HG03342 (cell line): ENCODE results near the gene CRTC2.
"Not testable (repeated sequence)": the region's sequence is repeated elsewhere in the genome, so short reads cannot be mapped to it uniquely, and the experiment has no call there.

Experiments used
- ATAC-seq: cut with Tn5 transposase; IDR thresholded peaks from one replicate; pipeline ENCODE4 v1.9.1; 2021; ENCODE audit warnings: mild to moderate bottlenecking, moderate library complexity; ENCODE audit not compliant: unreplicated experiment

Gene CRTC2, protein sequence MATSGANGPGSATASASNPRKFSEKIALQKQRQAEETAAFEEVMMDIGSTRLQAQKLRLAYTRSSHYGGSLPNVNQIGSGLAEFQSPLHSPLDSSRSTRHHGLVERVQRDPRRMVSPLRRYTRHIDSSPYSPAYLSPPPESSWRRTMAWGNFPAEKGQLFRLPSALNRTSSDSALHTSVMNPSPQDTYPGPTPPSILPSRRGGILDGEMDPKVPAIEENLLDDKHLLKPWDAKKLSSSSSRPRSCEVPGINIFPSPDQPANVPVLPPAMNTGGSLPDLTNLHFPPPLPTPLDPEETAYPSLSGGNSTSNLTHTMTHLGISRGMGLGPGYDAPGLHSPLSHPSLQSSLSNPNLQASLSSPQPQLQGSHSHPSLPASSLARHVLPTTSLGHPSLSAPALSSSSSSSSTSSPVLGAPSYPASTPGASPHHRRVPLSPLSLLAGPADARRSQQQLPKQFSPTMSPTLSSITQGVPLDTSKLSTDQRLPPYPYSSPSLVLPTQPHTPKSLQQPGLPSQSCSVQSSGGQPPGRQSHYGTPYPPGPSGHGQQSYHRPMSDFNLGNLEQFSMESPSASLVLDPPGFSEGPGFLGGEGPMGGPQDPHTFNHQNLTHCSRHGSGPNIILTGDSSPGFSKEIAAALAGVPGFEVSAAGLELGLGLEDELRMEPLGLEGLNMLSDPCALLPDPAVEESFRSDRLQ

DNA sequence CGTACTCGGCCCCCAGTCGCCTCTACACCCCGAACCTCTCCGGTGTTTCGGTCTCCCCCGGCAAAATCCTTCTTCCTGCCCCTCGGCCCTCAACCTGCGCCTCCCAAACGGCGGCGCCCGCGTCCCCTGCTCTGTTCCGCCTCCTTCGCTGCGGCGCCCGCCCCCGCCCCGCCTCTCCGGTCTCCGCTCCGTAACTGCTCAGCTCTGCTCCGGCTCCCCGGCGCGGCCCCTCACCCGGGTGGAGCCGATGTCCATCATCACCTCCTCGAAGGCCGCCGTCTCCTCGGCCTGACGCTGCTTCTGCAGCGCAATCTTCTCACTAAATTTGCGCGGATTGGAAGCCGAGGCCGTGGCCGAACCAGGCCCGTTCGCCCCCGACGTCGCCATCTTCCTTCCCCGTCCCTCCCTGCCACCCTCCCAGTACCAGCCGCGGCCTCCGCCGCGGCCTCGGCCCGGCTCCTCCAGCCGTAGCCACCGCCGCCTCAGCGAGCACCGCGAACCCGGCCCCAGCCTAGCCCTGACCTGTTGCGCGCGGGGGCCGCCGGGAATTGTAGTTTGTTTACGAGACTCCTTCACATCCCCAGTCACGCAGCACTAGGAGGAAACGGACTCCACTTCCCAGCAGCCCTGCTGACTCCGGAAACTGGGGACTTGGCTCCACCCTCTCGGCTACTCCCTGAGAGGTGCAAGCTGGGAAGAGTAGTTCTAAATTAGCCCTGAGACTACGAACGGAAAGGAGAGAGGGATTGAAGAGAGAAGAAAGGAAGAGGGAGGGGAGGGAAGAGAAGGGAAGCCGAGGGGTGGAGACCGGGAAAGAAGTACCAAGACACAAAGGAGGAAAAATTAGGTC is at the start of gene CRTC2:
TSS of gene CRTC2 (minus strand) at position 502 of the 850 bp plus-strand sequence. CDS start at position 387, 115 bp downstream.
- ATAC-seq: peak; percentile 73

DNA sequence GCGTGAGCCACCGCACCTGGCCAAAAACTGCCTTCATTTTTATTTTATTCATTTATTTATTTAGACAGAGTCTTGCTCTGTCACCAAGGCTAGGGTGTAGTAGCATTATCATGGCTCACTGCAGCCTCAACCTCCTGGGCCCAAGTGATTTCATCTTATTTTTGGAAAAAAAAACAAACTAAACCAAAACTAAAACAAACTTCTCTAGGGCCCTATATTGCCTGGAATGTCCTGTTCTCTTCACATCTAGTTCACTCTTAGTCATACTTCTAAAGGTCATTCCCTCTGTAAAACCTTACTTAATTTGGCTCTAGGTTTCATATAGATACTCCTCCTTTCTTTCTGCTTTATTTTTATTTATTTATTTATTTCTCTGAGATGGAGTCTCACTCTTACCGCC is 47.7 kb upstream of the CRTC2 start:
- ATAC-seq: no peak

DNA sequence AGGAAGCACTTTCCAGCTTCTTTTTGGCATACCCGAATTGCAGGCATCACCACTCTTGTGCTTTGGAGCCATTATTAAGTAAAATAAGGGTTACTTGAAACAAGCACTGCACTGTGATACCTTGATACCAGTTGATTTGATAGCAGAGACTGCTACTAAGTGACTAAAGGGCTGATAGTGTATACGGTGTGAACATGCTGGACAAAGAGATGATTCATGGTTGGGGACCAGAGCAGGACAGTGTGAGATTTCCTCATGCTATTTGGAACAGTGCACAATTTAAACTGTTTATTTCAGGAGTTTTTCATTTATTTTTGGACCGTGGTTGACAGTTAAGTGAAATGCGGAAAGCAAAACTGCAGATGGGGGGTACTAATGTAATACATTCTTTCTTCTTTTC is 42.0 kb upstream of the CRTC2 start:
- no peak for ATAC-seq

DNA sequence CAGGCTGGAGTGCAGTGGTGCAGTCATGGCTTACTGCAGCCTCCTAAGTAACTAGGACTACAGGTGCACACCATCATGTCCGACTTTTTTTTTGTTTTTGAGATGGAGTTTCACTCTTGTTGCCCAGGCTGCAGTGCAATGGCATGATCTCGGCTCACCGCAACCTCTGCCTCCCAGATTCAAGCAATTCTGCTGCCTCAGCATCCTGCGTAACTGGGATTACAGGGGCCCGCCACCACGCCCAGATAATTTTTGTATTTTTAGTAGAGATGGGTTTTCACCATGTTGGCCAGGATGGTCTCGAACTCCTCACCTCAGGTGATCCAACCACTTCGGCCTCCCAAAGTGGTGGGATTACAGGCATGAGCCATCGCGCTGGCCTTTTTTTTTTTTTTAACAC is 38.5 kb upstream of the CRTC2 start:
- ATAC-seq: not testable (repeated sequence)

DNA sequence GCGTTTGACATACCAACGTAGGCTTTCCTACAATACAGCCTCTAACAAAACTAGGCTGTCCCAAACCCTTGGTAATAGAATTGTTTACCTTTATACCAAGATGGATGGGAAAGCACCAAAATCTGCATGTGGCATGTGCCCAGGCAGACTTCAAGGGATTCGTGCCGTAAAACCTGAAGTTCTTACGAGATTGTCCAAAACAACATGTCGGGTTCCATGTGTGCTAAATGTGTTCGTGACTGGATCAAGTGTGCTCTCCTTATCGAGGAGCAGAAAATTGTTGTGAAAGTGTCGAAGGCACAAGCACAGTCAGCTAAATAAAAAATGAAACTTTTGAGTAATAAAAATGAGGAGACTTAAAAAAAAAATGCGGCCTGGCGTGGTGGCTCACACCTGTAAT is 37.2 kb upstream of the CRTC2 start:
- no peak for ATAC-seq

DNA sequence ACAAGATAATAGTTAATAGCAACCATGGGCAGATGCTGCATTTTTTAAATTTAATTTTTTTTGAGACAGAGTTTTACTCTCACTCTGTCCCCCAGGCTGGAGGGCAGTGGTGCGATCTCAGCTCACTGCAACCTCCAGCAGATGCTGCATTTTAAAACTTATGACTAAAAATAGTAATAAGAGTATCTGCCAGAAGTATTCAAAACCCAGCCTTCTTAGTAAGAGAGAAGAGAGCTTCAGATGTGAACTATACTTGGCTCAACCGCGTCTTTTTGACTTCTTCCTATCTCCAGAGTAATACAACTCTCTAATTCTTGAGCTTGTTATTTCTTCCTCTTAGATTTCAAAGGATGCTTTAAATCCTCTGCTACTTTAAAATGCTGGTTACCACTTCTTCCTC is 36.8 kb upstream of the CRTC2 start:
- ATAC-seq: no peak

DNA sequence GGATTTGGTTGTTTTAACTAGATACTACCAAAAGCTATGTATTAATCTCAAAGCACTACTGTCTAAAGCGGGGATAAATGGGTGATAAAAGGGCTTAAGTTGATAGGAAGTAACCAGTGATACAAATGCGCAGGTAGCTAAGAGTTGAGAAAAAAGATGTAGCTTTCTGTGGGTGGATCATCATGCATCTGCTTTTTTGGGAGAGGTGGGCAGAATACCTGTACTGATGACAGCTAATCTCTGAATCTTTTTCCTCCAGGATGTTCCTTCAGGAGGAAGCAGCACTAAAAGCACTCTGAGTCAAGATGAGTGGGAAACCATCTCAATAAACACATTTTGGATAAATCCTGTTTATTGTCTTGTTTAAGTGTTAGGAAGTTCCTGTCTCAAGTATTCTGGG is 33.4 kb upstream of the CRTC2 start:
- no peak for ATAC-seq

DNA sequence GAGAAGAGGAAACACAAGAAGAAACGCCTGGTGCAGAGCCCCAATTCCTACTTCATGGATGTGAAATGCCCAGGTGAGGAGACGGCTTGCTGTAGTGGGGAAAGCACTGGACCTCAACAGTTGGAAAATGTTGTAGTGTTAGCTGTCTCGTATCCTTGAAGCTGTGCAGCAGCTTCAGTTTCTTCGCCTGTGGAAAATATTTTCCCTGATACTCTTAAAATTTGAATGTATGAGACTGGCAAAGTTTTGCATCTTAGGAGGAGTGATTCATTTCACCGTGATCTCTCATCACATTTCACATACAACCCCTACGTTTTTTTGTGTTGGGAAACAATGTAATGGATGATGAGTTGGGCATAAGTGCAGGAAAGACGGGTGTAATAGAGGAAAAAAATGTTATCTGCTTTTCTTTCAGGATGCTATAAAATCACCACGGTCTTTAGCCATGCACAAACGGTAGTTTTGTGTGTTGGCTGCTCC is 32.8 kb upstream of the CRTC2 start:
- ATAC-seq: no peak

DNA sequence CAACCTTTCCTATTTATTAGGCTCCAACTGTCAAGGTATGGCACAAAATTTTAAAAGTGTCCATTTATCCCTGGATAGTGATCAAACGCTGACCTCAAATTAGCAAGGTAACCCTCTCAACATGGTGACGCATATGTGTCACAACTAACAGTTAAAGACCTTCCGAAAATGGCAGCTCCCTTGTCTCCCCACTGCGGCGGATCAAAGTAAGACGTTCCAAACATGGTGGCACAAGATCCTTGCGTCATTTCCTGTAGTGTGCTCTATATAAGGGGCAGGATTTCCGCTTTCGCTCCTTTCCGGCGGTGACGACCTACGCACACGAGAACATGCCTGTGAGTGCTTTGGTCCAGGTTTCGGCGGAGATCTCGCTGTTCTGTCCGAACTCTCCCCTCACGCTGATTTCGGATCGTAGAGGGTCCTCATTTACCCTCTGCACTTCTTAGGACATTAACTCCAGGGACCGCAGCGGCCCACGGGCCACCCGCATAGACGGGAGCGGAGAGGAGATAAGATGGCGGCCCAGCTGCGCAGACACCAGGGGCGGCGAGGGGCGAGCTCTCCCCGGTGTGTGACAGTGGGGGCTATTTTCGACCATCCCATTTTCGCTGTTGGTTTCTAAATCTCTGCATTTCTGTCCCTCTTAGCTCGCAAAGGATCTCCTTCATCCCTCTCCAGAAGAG is 32.2 kb upstream of the CRTC2 start, which contains the start of gene RPS27:
TSS of gene RPS27 (plus strand) at position 295 of the 683 bp plus-strand sequence. CDS start at position 330, 35 bp downstream.
- peak; percentile 73 for ATAC-seq

DNA sequence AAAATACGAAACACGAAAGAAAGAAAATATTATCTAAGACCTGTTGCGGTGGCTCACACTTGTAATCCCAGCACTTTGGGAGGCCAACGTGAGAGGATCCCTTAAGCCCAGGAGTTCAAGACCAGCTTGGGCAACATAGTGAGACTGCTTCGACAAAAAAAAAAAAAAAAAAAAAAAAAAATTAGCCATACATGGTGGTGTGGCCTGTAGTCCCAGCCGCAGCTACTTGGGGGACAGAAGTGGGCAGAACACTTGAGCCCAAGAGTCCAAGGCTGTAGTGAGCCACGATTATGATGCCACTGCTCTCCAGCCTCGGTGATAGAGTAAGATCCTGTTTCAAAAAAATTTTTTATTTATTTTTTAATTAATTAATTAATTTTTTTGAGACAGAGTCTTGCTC is 29.2 kb upstream of the CRTC2 start:
- ATAC-seq: no peak

DNA sequence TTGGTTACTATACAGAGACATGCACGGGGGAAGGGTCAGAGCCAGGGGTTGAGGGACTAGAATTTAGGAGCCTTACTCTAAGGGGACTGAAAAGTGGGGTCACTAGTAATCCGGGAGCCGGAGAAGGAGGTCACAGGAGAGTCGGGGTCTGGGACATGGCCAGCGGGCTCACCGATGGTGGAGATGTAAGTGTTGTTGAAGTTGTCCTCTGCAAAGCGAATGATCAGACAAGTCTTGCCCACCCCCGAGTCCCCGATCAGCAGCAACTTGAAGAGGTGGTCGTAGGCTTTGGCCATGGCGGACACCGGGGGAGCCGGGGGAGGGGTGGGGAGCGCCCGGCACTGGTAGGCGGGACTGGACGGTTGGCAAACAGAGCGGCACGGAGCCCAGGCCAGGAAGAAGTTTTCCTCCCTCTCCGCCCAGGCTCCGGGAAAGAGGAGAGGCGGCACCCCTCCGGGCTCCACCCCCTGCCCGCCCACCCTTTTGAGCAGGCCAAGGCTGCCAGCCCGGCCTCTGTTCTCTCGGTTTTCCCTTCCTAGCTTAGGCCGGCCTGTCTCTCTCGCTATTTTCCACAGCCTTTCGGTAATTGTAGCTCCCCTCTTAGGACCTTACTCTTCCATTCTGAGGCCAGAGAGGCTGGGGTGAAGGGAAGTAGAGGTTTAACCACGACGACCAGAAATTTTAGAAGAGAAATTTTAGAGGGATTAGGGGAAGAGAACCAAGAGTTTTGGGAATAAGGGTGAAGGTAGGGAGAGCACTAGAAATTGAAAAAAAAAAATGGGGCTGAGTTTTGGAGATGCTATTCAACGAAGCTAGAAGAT is 27.7 kb upstream of the CRTC2 start, which contains the start of gene RAB13:
TSS of gene RAB13 (minus strand) at position 399 of the 821 bp plus-strand sequence. CDS start at position 296, 103 bp downstream.
- no peak for ATAC-seq

DNA sequence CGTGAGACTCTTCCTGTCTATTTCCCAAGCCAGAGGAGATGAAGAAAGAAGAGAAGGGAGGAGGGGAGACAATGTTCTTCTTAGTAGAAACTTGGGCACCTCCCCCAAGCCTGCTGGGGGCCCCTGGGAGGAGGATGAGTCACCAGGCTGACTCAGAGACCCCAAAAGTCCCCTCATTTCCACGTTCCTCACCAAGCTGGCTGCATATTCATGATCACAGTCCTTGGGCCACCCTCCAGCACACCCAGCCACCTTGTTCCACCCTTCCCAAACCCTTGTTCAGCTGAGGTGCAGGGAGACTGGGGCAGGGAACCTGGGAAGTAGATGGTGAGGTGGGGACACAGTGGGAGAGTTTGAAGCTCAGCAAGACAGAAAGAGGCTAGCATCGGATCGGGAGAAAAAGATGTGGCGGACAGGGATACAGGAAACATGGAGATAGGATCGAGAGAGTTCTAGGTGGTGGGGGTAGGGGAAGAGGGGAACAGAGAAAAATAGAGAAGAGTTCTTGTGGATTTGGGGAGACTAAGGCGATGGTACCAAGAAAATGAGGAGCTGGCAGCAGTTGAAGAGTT is 27.0 kb upstream of the CRTC2 start:
- ATAC-seq: no peak

DNA sequence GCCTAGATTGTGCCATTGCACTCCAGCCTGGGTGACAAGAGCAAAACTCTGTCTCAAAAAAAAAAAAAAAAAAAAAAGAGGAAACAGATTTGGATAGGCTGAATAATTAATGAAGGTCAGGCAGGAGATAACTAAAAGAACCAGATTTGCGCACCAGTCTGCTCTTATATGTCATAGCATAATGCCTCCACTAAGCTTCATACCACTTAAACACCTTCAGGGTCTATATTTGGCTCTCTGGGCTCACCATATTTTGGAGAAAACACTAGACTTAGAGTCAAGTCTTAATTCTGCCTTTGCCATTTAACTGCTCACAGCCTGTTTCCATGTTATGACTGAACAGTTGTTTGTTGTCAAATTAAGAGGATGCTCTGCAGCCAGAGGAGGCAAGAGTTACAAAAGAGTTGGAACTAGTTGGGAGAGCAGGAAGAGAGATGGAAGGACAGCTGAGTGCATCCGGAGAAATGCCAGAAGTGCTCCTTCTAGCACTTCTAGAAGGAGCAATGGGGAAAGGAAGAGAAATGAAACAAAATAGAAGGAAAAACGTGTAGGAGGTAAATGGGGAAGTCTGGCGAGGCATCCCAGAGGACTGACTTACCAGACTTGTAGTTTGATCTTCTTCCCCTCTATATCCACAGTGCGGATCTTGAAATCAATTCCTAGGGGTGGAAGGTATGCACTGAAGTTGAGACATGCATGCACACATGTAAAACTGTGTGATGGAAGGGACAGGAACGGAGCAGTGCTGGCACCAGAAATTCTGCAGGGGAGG is 25.9 kb upstream of the CRTC2 start:
- ATAC-seq: no peak

DNA sequence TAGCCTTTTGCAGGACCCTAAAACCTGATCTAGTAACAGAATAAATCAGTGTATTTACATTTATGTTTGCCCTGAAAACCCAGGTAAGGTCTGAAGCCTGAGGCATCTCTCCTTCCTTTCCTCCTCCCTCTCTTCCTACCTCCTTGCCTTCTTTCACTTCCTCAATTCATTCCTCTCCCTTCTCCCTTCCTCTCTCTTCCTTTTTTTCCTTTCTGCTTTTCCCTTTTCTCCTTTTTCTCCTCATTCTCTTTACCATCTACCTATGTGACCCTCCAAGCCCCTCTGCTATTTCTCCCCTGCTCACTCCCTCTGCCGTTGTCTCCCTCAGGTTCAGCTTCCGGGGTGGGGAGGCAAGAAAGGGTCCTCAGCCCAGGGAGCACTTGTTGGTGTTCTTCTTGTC is 23.3 kb upstream of the CRTC2 start:
- ATAC-seq: not testable (repeated sequence)

DNA sequence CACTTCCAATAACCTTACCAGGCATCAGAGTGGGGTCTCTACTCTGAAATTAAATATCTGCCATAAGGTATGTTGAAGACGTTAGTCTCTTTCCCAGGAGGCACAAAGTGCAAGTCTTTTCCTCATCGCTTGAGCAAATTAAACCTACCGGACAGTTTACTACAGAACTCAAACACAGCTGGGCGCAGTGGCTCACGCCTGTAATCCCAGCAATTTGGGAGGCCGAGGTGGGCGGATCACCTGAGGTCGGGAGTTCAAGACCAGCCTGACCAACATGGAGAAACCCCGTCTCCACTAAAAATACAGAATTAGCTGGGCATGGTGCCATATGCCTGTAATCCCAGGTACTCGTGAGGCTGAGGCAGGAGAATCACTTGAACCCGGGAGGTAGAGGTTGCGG is 20.7 kb upstream of the CRTC2 start:
- ATAC-seq: not testable (repeated sequence)

DNA sequence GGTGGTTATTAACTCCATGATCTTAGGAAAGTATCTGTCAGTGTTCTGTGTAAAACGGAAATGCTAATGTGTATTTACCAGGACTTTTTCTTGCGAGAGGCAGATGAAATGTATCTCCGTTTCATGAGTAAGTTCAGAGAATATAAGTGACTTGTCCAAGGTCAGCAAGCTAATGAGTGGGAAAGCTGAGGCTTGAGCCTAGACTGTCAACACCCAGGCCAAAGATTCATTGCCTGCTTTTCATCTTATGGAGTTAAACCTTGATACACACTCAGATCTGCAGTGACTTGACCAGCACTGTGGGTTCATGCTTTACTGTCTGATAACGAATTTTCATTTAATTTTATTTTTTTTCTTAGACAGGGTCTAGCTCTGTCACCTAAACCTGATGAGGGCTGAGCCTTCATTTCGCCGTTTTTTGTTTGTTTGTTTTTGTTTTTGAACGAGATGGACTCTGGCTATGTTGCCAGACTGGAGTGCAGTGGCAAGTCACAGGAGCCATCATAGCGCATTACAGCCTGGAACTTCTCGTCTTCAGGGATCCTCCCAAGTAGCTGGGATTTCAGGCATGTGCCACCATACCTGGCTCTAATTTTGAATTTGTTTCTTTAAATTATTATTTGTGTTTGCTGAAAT is 20.0 kb upstream of the CRTC2 start:
- no peak for ATAC-seq

DNA sequence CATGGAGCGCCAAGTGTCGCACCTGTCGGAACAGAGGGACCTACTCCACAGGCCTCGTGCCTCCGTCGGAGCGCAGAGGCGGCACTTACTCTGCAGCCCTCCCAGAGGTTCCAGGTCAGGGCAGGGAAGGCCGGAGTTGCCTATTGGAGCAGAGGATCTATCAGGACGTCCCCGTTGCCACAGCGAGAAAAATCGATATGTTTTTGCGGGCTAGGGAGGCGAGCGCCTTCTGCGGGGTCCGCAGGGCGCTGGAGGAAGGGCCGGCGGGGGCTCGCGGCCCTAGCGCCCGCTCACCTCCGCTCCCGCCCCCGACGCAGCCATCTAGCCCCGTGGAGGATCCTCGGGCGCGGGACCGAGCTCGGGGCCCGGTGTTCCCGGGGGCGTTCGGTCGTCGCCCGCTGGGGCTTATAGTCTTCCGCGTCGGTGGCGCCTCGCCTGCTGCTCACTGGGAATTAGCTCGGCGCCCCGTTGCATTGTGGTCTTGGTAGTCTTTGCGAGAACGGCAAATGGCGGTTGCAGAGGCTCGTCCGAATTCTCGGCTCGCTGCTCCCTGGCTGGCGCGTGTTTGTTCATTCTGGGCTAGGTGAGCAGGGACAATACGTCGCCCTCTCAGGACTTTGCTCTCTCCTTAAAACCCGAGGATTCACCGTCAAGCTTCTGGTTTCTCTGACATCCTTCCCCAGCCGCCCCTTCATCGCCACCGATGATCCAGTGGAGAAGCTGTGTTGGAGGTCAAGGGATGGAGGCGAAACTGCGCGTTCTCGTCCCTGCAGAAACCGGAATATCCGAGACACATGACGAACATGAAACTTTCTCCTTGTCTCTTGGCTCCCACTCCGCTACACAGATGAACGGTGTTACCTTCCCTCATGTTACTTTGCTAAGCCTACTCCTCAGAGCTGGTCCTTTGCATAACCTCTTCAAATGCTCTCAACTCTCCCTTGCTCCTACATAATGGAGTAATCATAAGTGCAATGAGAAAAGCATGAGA is 19.1 kb upstream of the CRTC2 start, which contains the start of gene JTB:
TSS of gene JTB (minus strand) at position 425 of the 991 bp plus-strand sequence. CDS start at position 3, 422 bp downstream.
- peak; percentile 68 for ATAC-seq
